GM21723 (cell line): ENCODE measurements around the gene UROC1.

Source experiments
- ATAC-seq: cut with Tn5 transposase; IDR thresholded peaks from one replicate; pipeline ENCODE4 v1.9.1; 2021; ENCODE audit warnings: mild to moderate bottlenecking, moderate library complexity; ENCODE audit not compliant: unreplicated experiment

The UROC1 gene

GRCh38 chr3:126464997-126465396, 52.6 kb downstream of the UROC1 start:
- ATAC-seq, result no peak

- no peak for ATAC-seq
Measured at GRCh38 chr3:126464494-126464893, 53.1 kb downstream of the UROC1 start.

- no peak for ATAC-seq
Measured at GRCh38 chr3:126464093-126464492, 53.5 kb downstream of the UROC1 start.

GRCh38 chr3:126463521-126463920, 54.1 kb downstream of the UROC1 start:
- no peak for ATAC-seq

GRCh38 chr3:126461450-126462070, 56.0 kb downstream of the UROC1 start:
- ATAC-seq, result no peak

- no peak for ATAC-seq
Measured at GRCh38 chr3:126460381-126460780, 57.2 kb downstream of the UROC1 start.

- no peak for ATAC-seq
Measured at GRCh38 chr3:126459763-126460127, 57.8 kb downstream of the UROC1 start.

- ATAC-seq, result no peak
Measured at GRCh38 chr3:126459111-126459762, 58.3 kb downstream of the UROC1 start.

- ATAC-seq, result no peak
Measured at GRCh38 chr3:126456766-126457388, 60.7 kb downstream of the UROC1 start.

GRCh38 chr3:126456211-126456610, 61.4 kb downstream of the UROC1 start:
- no peak for ATAC-seq

- ATAC-seq, result no peak
Measured at GRCh38 chr3:126454437-126455198, 63.0 kb downstream of the UROC1 start.

- no peak for ATAC-seq
Measured at GRCh38 chr3:126454025-126454424, 63.5 kb downstream of the UROC1 start.

GRCh38 chr3:126452213-126452612, 65.4 kb downstream of the UROC1 start:
- ATAC-seq, result no peak

- no peak for ATAC-seq
Measured at GRCh38 chr3:126451511-126451910, 66.1 kb downstream of the UROC1 start.

- no peak for ATAC-seq
Measured at GRCh38 chr3:126450744-126451143, 66.8 kb downstream of the UROC1 start.

GRCh38 chr3:126450219-126450618, 67.4 kb downstream of the UROC1 start:
- no peak for ATAC-seq

- ATAC-seq, result no peak
Measured at GRCh38 chr3:126449621-126450051, 67.9 kb downstream of the UROC1 start.

GRCh38 chr3:126448893-126449180, 68.7 kb downstream of the UROC1 start:
- no peak for ATAC-seq

- no peak for ATAC-seq
Measured at GRCh38 chr3:126448136-126448892, 69.3 kb downstream of the UROC1 start.

- no peak for ATAC-seq
Measured at GRCh38 chr3:126447456-126448106, 70.0 kb downstream of the UROC1 start.

- ATAC-seq, result no peak
Measured at GRCh38 chr3:126446791-126447190, 70.8 kb downstream of the UROC1 start.
